ENCODE measurements around the gene CDC7.
A peak's percentile ranks its signal among the peaks of the same experiment; 100 is the strongest.

CDC7 gene

DNA sequence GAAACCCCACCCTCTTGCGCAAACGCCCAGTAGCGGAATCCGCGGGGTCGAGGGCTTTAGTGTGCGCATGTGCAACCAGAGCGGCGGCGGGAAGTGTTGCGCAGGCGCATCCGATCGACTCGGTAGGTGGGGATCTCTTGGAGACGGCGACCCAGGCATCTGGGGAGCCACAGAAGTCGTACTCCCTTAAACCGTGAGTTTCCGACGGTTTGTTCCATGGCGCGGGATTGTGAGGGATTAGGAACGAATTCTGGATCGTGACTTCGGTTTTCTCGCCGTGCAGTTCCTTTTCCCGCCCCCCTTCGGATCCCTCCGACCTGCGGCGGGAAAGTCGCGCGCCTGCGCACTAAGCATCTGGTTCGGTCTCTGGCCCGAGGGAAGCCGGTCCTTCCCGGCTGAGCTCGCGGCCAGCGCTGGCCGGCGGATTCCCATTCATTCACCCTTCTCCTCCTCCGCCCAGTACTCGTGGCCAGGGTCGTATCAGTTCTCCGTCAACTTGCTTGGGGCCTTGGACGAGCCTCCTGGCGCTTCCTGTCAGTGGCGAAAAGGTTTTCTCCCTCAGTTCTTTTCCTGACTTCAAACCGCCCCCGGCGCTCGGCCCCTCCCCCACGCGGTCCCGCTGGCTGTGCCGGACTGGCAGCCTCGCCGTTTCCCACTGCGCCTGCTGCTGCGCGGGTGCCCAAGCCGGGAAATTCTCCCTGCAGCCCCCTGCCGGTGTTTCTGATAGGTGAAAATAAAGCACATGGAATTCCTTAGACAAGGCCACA, at the start of gene CDC7:
Gene CDC7, plus strand, starts transcription at position 96 of the 767 bp plus-strand sequence. CDS start 866 bp downstream, outside the sequence.
- no peak for TF ChIP-seq ISL1 (CRISPR knock-in tag; IDR thresholded peaks at IDR 0.05)
- TF ChIP-seq TCF4 (CRISPR knock-in tag; IDR thresholded peaks at IDR 0.05; ENCODE audit: borderline replicate concordance) = 0 out of 2 replicates have a peak, but pooled peaks have one; percentile 23
- TF ChIP-seq RARB (CRISPR knock-in tag; IDR thresholded peaks at IDR 0.05) = no peak
- no peak for TF ChIP-seq GLIS3 (CRISPR knock-in tag; IDR thresholded peaks at IDR 0.05)
- TF ChIP-seq PPARA (CRISPR knock-in tag; IDR thresholded peaks at IDR 0.05; ENCODE audit: borderline replicate concordance) = no peak
- TF ChIP-seq, protein P1, sequence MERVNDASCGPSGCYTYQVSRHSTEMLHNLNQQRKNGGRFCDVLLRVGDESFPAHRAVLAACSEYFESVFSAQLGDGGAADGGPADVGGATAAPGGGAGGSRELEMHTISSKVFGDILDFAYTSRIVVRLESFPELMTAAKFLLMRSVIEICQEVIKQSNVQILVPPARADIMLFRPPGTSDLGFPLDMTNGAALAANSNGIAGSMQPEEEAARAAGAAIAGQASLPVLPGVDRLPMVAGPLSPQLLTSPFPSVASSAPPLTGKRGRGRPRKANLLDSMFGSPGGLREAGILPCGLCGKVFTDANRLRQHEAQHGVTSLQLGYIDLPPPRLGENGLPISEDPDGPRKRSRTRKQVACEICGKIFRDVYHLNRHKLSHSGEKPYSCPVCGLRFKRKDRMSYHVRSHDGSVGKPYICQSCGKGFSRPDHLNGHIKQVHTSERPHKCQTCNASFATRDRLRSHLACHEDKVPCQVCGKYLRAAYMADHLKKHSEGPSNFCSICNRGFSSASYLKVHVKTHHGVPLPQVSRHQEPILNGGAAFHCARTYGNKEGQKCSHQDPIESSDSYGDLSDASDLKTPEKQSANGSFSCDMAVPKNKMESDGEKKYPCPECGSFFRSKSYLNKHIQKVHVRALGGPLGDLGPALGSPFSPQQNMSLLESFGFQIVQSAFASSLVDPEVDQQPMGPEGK (CRISPR knock-in tag; IDR thresholded peaks at IDR 0.05; ENCODE audit: borderline replicate concordance) = no peak
- ATAC-seq = peak; percentile 91

DNA sequence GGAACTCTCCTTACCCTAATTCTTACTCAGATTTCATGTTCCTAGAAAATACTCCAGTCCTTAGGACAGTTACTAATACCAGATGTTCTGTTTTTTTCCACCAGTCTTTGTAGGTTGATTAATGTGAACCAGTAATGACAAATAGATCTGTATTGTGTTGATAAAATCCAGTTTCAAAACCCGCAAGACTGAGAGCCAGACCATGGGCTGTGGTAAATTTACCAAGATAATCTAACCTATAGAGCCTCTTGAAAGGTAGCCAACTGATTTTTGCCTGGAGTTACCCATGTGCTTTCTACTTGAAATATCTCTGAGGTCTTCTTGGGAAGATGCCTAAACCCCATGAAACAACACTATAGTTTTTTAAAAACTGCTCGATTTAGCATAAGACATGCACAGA, 46.5 kb upstream of the CDC7 start:
- ATAC-seq = no peak

DNA sequence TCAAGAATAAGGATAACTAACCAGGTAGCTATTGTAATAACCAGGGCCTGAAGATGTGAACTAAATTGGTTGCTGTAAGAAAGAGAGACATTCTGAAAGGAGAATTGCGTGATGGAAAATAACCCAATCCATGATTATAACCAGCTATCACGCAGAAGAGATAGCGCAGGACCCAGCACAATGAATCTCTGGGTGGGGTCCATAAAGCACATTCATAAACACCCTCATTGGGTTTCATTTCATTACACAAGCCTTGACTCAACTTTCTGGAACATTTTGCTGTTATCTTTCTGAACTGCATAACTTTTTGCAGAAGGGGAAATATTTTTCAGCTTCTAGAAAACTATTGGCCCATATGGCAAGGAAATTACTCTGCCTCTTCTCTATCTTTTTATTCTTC, 45.3 kb upstream of the CDC7 start:
- ATAC-seq = no peak
- TF ChIP-seq ZFP30 (CRISPR knock-in tag; IDR thresholded peaks at IDR 0.05) = no peak
- TF ChIP-seq, protein P2, sequence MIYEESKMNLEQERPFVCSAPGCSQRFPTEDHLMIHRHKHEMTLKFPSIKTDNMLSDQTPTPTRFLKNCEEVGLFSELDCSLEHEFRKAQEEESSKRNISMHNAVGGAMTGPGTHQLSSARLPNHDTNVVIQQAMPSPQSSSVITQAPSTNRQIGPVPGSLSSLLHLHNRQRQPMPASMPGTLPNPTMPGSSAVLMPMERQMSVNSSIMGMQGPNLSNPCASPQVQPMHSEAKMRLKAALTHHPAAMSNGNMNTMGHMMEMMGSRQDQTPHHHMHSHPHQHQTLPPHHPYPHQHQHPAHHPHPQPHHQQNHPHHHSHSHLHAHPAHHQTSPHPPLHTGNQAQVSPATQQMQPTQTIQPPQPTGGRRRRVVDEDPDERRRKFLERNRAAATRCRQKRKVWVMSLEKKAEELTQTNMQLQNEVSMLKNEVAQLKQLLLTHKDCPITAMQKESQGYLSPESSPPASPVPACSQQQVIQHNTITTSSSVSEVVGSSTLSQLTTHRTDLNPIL (CRISPR knock-in tag; IDR thresholded peaks at IDR 0.05; ENCODE audit: low read depth) = no peak
- TF ChIP-seq OSR1 (CRISPR knock-in tag; IDR thresholded peaks at IDR 0.05) = no peak
- TF ChIP-seq, protein P3, sequence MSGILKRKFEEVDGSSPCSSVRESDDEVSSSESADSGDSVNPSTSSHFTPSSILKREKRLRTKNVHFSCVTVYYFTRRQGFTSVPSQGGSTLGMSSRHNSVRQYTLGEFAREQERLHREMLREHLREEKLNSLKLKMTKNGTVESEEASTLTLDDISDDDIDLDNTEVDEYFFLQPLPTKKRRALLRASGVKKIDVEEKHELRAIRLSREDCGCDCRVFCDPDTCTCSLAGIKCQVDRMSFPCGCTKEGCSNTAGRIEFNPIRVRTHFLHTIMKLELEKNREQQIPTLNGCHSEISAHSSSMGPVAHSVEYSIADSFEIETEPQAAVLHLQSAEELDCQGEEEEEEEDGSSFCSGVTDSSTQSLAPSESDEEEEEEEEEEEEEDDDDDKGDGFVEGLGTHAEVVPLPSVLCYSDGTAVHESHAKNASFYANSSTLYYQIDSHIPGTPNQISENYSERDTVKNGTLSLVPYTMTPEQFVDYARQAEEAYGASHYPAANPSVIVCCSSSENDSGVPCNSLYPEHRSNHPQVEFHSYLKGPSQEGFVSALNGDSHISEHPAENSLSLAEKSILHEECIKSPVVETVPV (CRISPR knock-in tag; IDR thresholded peaks at IDR 0.05) = no peak
- TF ChIP-seq TOX (CRISPR knock-in tag; IDR thresholded peaks at IDR 0.05; ENCODE audit: borderline replicate concordance) = no peak
- no peak for TF ChIP-seq ZNF8 (CRISPR knock-in tag; IDR thresholded peaks at IDR 0.05)
- no peak for TF ChIP-seq ZFP3 (CRISPR knock-in tag; IDR thresholded peaks at IDR 0.05)
- TF ChIP-seq ZC3H10 (CRISPR knock-in tag; IDR thresholded peaks at IDR 0.05) = no peak
- no peak for TF ChIP-seq GLIS3 (CRISPR knock-in tag; IDR thresholded peaks at IDR 0.05)
- no peak for TF ChIP-seq ESRRG (CRISPR knock-in tag; IDR thresholded peaks at IDR 0.05)
- no peak for TF ChIP-seq PPARA (CRISPR knock-in tag; IDR thresholded peaks at IDR 0.05; ENCODE audit: borderline replicate concordance)
- TF ChIP-seq CSDC2 (CRISPR knock-in tag; IDR thresholded peaks at IDR 0.05) = no peak
- no peak for TF ChIP-seq ISL1 (CRISPR knock-in tag; IDR thresholded peaks at IDR 0.05)
- TF ChIP-seq BACH2 (CRISPR knock-in tag; IDR thresholded peaks at IDR 0.05; ENCODE audit: borderline replicate concordance) = no peak
- no peak for TF ChIP-seq RARB (CRISPR knock-in tag; IDR thresholded peaks at IDR 0.05)
- no peak for TF ChIP-seq TCF4 (CRISPR knock-in tag; IDR thresholded peaks at IDR 0.05; ENCODE audit: borderline replicate concordance)
- TF ChIP-seq, protein P1 (CRISPR knock-in tag; IDR thresholded peaks at IDR 0.05; ENCODE audit: borderline replicate concordance) = no peak

More for the DNA sequence above, 46.5 kb upstream of the CDC7 start:
- TF ChIP-seq ZC3H10 (CRISPR knock-in tag; IDR thresholded peaks at IDR 0.05) = no peak
- no peak for TF ChIP-seq ARNTL (CRISPR knock-in tag; IDR thresholded peaks at IDR 0.05; ENCODE audit: borderline replicate concordance, low read depth)
- no peak for TF ChIP-seq OSR1 (CRISPR knock-in tag; IDR thresholded peaks at IDR 0.05)
- TF ChIP-seq, protein P1 (CRISPR knock-in tag; IDR thresholded peaks at IDR 0.05; ENCODE audit: borderline replicate concordance) = no peak
- no peak for TF ChIP-seq ZFP30 (CRISPR knock-in tag; IDR thresholded peaks at IDR 0.05)
- no peak for TF ChIP-seq ISL1 (CRISPR knock-in tag; IDR thresholded peaks at IDR 0.05)
- TF ChIP-seq PPARA (CRISPR knock-in tag; IDR thresholded peaks at IDR 0.05; ENCODE audit: borderline replicate concordance) = no peak
- no peak for TF ChIP-seq ZNF8 (CRISPR knock-in tag; IDR thresholded peaks at IDR 0.05)
- TF ChIP-seq ZNF565 (CRISPR knock-in tag; conservative IDR thresholded peaks at IDR 0.05; ENCODE audit: low read depth) = no peak
- TF ChIP-seq, protein P3 (CRISPR knock-in tag; IDR thresholded peaks at IDR 0.05) = no peak
- TF ChIP-seq ESRRG (CRISPR knock-in tag; IDR thresholded peaks at IDR 0.05) = no peak
- TF ChIP-seq BACH2 (CRISPR knock-in tag; IDR thresholded peaks at IDR 0.05; ENCODE audit: borderline replicate concordance) = no peak
- no peak for TF ChIP-seq GLIS3 (CRISPR knock-in tag; IDR thresholded peaks at IDR 0.05)
- no peak for TF ChIP-seq ZNF70 (CRISPR knock-in tag; IDR thresholded peaks at IDR 0.05)
- TF ChIP-seq CSDC2 (CRISPR knock-in tag; IDR thresholded peaks at IDR 0.05) = no peak
